Hepatocyte (in vitro differentiated cells): ENCODE results near the gene ISL1.

Source experiments
- CTCF ChIP-seq: fragments of 200-600 bp; sonication (generic); IDR thresholded peaks from 2 replicates; pipeline ENCODE4 v1.5.1; 2016; ENCODE audit warnings: antibody characterized with exemption, mild to moderate bottlenecking; ENCODE audit not compliant: poor library complexity
- EZH2 ChIP-seq: fragments of 200-600 bp; sonication (generic); IDR thresholded peaks from 2 replicates; pipeline ENCODE4 v1.6.1; 2016; ENCODE audit warnings: antibody characterized with exemption, mild to moderate bottlenecking, borderline replicate concordance

- TF ChIP-seq CTCF, result no peak
- TF ChIP-seq EZH2, result no peak
Observed at GRCh38 chr5:51439232-51439631, 56.0 kb downstream of the ISL1 start.
